Smooth muscle cell (in vitro differentiated cells): ENCODE data around the gene GAPDH. TPM values are rescaled to one million over a fixed set of nuclear protein-coding genes. Genes with fewer than 3 reads are reported as not detected.
A peak's percentile ranks its signal among the peaks of the same experiment; 100 is the strongest.

Experiments used
- DNase-seq: peaks from one replicate; lab custom pipeline; 2025; ENCODE audit not compliant: unreplicated experiment; lab: John Stamatoyannopoulos, UW
- H2AFZ ChIP-seq: fragments of 200-600 bp; sonication (generic); 2 replicates; pipeline ENCODE4 v1.6.0; 2016; ENCODE audit warnings: antibody characterized with exemption, low read depth, mild to moderate bottlenecking
- H3F3A ChIP-seq: fragments of 200-600 bp; sonication (generic); 2 replicates; pipeline ENCODE4 v1.6.0; 2017; ENCODE audit warnings: antibody characterized with exemption, low read depth
- H3K27ac ChIP-seq: fragments of 200-600 bp; sonication (generic); 2 replicates; pipeline ENCODE4 v1.5.1; 2016; ENCODE audit warnings: low read depth, mild to moderate bottlenecking
- H3K27me3 ChIP-seq: fragments of 200-600 bp; sonication (generic); 2 replicates; pipeline ENCODE4 v1.6.1; 2016; ENCODE audit warnings: low read depth, mild to moderate bottlenecking
- H3K36me3 ChIP-seq: fragments of 200-600 bp; sonication (generic); 2 replicates; pipeline ENCODE4 v1.5.1; 2016; ENCODE audit warnings: low read depth
- H3K4me1 ChIP-seq: fragments of 200-600 bp; sonication (generic); 2 replicates; pipeline ENCODE4 v1.5.1; 2016; ENCODE audit warnings: low read depth
- H3K4me2 ChIP-seq: fragments of 200-600 bp; sonication (generic); 2 replicates; pipeline ENCODE4 v1.6.0; 2016; ENCODE audit warnings: mild to moderate bottlenecking
- H3K4me3 ChIP-seq: fragments of 200-600 bp; sonication (generic); 2 replicates; pipeline ENCODE4 v1.5.1; 2016; ENCODE audit warnings: mild to moderate bottlenecking
- H3K79me2 ChIP-seq: fragments of 200-600 bp; sonication (generic); 2 replicates; pipeline ENCODE4 v1.6.0; 2016; ENCODE audit warnings: low read depth, mild to moderate bottlenecking
- H3K9ac ChIP-seq: fragments of 200-600 bp; sonication (generic); 2 replicates; pipeline ENCODE4 v1.6.0; 2016; ENCODE audit warnings: low read depth
- H3K9me3 ChIP-seq: fragments of 200-600 bp; sonication (generic); replicated peaks from 2 replicates; pipeline ENCODE4 v1.5.1; 2016; ENCODE audit warnings: low read depth
- H4K20me1 ChIP-seq: fragments of 200-600 bp; sonication (generic); 2 replicates; pipeline ENCODE4 v1.6.0; 2016; ENCODE audit warnings: low read depth
- WGBS: methylation state at CpG from one replicate; pipeline ENCODE4 v1.1.7; 2016; ENCODE audit warnings: low lambda C conversion rate; 5-methylcytosine and 5-hydroxymethylcytosine counted together
- polyA plus RNA-seq: library from polyadenylated mRNA; unstranded; fragments of >200 nt; fragmentation: Nextera tagmentation; extraction: Ambion mirVana; gene quantifications from 2 replicates; pipeline ENCODE4 v1.2.1, GENCODE V29; 2016
- total RNA-seq: library from RNA; depleted of rRNA; stranded (reverse); fragments of >200 nt; gene quantifications from 2 replicates; pipeline ENCODE4 v1.2.3, GENCODE V29; 2014
- TF ChIP-seq, protein P1 (sequence below): fragments of 200-600 bp; sonication (generic); IDR thresholded peaks from 2 replicates; pipeline ENCODE4 v1.5.1; 2017; ENCODE audit warnings: borderline replicate concordance, mild to moderate bottlenecking, antibody characterized with exemption; ENCODE audit not compliant: insufficient read depth, poor library complexity, severe bottlenecking

The GAPDH gene
- total and polyA plus RNA-seq, 2 experiments from 2014 or later: 5,158 to 9,934 TPM

- Histone ChIP-seq H3K4me3 (no peak overlapping the region), H3K79me2 (peaks cover 27% of the 10 kb centered on the region), H3K9ac (no peak overlapping the region), H3K27me3 (no peaks in the 10 kb centered on the region), H2AFZ (no peak overlapping the region), H3K4me1 (peaks cover 7% of the 10 kb centered on the region), H4K20me1 (no peaks in the 10 kb centered on the region), H3F3A (no peaks in the 10 kb centered on the region), H3K9me3 (no peaks in the 10 kb centered on the region), H3K36me3 (no peaks in the 10 kb centered on the region), H3K4me2 (no peak overlapping the region), H3K27ac (no peak overlapping the region)
- TF ChIP-seq, protein P1, sequence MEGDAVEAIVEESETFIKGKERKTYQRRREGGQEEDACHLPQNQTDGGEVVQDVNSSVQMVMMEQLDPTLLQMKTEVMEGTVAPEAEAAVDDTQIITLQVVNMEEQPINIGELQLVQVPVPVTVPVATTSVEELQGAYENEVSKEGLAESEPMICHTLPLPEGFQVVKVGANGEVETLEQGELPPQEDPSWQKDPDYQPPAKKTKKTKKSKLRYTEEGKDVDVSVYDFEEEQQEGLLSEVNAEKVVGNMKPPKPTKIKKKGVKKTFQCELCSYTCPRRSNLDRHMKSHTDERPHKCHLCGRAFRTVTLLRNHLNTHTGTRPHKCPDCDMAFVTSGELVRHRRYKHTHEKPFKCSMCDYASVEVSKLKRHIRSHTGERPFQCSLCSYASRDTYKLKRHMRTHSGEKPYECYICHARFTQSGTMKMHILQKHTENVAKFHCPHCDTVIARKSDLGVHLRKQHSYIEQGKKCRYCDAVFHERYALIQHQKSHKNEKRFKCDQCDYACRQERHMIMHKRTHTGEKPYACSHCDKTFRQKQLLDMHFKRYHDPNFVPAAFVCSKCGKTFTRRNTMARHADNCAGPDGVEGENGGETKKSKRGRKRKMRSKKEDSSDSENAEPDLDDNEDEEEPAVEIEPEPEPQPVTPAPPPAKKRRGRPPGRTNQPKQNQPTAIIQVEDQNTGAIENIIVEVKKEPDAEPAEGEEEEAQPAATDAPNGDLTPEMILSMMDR: peak; percentile 69
- DNase-seq: no peak
- WGBS: 88% methylated on average over 8 of the region's 8 CpGs
Measured at GRCh38 chr12:6563448-6564050, 29.2 kb downstream of the GAPDH start.

DNA sequence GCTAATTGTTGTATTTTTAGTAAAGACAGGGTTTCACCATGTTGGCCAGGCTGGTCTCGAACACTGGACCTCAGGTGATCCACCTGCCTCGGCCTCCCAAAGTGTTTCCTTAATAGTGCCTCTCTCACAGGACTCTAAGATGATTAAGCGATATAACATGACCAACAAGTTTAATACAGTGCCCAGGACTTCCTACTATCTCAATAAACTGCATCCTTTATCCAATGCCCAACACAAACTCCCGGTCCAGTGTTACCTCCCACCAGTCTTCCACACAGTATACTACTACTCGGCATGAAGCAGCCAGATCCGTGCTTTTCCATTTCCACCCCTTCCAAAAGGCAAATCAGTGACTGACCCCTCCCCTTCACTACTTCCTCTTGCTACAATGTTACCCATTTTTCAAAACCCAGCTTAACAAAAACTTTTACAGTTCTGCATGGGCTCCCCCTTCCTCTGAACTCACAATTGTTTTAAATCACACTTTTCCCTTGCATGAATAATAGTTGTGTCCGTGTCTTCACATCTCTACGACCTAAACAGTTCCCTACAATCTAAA is 32.9 kb downstream of the GAPDH start:
- TF ChIP-seq, protein P1: no peak
- H3F3A ChIP-seq: peaks cover 25% of the 10 kb centered on the region
- H3K36me3 ChIP-seq: no peaks in the 10 kb centered on the region
- H3K9ac ChIP-seq: peak overlapping the region; percentile 46
- H3K9me3 ChIP-seq: no peaks in the 10 kb centered on the region
- DNase-seq: no peak
- 47% methylated on average over 8 of the region's 8 CpGs for WGBS
- H3K27ac ChIP-seq: peak overlapping the region; percentile 60
- H3K4me1 ChIP-seq: peaks cover 7% of the 10 kb centered on the region
- H4K20me1 ChIP-seq: no peaks in the 10 kb centered on the region
- peak overlapping the region; percentile 63 for H3K4me3 ChIP-seq
- peak overlapping the region; percentile 88 for H3K4me2 ChIP-seq
- peak overlapping the region; percentile 9 for H2AFZ ChIP-seq
- H3K27me3 ChIP-seq: no peaks in the 10 kb centered on the region
- peaks cover 27% of the 10 kb centered on the region for H3K79me2 ChIP-seq

DNA sequence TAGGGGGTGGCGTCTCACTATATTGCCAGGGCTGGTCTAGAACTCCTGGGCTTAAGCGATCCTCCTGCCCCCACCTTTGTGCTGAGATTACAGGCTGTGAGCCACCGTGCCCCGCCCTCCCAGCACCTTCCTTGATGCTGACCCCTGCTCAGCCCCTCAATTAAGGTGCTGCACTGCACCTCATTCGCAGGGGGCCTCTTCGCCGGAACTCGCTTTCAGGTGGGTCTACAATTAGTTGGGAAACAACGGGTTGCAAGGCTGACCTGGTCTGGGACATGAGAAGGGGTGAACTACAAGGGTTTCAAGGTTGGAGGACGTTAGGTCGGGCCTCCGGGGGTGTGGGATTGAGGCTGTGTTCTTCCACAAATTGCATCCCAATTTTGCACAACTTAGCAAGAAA is 35.0 kb downstream of the GAPDH start:
- Histone ChIP-seq H3K79me2 (peaks cover 34% of the 10 kb centered on the region), H3F3A (peaks cover 30% of the 10 kb centered on the region), H3K4me1 (peaks cover 7% of the 10 kb centered on the region), H3K9me3 (no peaks in the 10 kb centered on the region), H3K27ac (peak overlapping the region; percentile 60), H3K4me2 (peak overlapping the region; percentile 88), H2AFZ (no peak overlapping the region), H3K36me3 (peaks cover 20% of the 10 kb centered on the region), H3K27me3 (no peaks in the 10 kb centered on the region), H3K9ac (no peak overlapping the region), H4K20me1 (no peaks in the 10 kb centered on the region), H3K4me3 (no peak overlapping the region)
- DNase-seq: no peak
- WGBS: 92% methylated on average over 12 of the region's 12 CpGs
- TF ChIP-seq, protein P1: no peak

DNA sequence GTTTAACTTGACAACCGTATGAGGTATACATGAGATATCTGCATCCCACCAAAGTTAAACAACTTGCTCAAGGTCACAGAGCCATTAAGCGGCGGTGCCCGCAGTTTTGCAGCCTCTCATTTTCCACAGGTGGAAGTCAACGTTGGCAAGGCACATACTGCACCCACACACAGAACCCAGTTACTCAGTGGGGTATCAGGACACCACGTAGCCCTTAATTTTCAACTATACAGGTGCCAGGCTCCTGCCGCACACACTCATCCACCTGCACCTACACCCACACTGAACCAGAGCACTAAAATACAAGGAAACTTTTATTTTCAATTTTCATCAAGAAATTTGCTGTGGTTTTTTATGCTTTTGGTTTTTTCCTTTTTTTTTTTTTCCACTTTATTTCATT is 35.5 kb downstream of the GAPDH start:
- peaks cover 7% of the 10 kb centered on the region for H3K4me1 ChIP-seq
- H2AFZ ChIP-seq: no peak overlapping the region
- peaks cover 34% of the 10 kb centered on the region for H3K79me2 ChIP-seq
- no peak overlapping the region for H3K4me2 ChIP-seq
- no peak overlapping the region for H3K9ac ChIP-seq
- no peak for DNase-seq
- WGBS: 96% methylated on average over 7 of the region's 7 CpGs
- no peaks in the 10 kb centered on the region for H3K27me3 ChIP-seq
- peaks cover 24% of the 10 kb centered on the region for H3K36me3 ChIP-seq
- TF ChIP-seq, protein P1: no peak
- H3K9me3 ChIP-seq: no peaks in the 10 kb centered on the region
- H3K4me3 ChIP-seq: no peak overlapping the region
- peak overlapping the region; percentile 60 for H3K27ac ChIP-seq
- no peaks in the 10 kb centered on the region for H4K20me1 ChIP-seq
- H3F3A ChIP-seq: peaks cover 35% of the 10 kb centered on the region
